Keratinocyte (primary cell): ENCODE results near the gene PARD6G.

Source experiments
- CTCF ChIP-seq, 3 experiments: IDR thresholded peaks in 1 of 3; conservative IDR thresholded peaks in 1 of 3; optimal IDR thresholded peaks in 1 of 3; 2 replicates in 2 of 3; 3 replicates in 1 of 3; pipeline versions ENCODE3 to v1.5.1; 2011; ENCODE audit warnings: low read length in 3 of 3, mild to moderate bottlenecking in 3 of 3, moderate library complexity in 2 of 3, control low read depth in 1 of 3, inconsistent platforms in 1 of 3; ENCODE audit not compliant: insufficient read depth in 2 of 3; ENCODE audit errors: extremely low read depth in 1 of 3
- EZH2 ChIP-seq: IDR thresholded peaks from one replicate; pipeline ENCODE4 v1.6.1; 2012; ENCODE audit warnings: inconsistent platforms, mild to moderate bottlenecking, low read length, moderate library complexity

DNA sequence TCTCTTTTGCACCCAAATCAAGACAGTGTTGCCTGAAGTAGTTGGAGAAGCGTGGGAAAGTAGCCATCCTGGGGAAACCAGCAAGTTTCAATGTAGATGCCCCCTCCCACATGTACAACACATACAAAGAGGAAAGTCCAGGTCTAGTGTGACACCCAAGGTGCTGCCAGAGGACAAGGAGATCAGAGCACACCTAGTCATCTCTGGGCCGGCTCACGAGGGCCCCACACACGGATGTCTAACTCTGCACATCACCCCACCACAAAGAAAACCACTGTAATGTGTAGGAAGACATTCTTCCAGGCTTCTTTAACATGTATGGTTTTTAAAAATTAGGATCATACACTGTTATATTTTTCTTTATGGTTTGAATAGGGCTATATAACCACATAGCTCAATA, 21.6 kb downstream of the PARD6G start:
- TF ChIP-seq CTCF (optimal IDR thresholded peaks at IDR 0.05 in 1 of 3, IDR thresholded peaks at IDR 0.05 in 1 of 3, conservative IDR thresholded peaks at IDR 0.05 in 1 of 3; ENCODE audit: extremely low read depth in 1 of 3, insufficient read depth in 2 of 3, low read length in 3 of 3) (no peak), EZH2 (no peak)
